ENCODE results near the gene HIPK1.
"Not testable (repeated sequence)": the region's sequence is repeated elsewhere in the genome, so short reads cannot be mapped to it uniquely, and the experiment has no call there.

DNA sequence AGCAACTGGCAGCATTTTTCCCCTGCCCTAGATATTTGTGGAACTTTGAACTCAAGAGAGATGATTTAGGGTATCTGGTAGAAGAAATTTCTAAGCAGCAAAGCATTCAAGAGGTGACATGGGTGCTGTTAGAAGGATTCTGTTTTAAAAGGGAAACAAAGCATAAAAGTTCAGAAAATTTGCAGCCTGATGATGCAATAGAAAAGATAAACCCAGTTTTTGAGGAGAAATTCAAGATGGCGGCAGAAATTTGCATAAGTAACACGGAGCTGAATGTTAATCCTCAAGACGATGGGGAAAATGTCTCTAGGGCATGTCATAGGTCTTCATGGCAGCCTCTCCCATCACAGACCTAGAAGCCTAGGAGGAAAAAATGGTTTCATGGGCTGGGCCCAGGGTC is 90.6 kb downstream of the HIPK1 start:
- TF ChIP-seq, protein P1, sequence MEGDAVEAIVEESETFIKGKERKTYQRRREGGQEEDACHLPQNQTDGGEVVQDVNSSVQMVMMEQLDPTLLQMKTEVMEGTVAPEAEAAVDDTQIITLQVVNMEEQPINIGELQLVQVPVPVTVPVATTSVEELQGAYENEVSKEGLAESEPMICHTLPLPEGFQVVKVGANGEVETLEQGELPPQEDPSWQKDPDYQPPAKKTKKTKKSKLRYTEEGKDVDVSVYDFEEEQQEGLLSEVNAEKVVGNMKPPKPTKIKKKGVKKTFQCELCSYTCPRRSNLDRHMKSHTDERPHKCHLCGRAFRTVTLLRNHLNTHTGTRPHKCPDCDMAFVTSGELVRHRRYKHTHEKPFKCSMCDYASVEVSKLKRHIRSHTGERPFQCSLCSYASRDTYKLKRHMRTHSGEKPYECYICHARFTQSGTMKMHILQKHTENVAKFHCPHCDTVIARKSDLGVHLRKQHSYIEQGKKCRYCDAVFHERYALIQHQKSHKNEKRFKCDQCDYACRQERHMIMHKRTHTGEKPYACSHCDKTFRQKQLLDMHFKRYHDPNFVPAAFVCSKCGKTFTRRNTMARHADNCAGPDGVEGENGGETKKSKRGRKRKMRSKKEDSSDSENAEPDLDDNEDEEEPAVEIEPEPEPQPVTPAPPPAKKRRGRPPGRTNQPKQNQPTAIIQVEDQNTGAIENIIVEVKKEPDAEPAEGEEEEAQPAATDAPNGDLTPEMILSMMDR (IDR thresholded peaks at IDR 0.05 in 4 of 5, conservative IDR thresholded peaks at IDR 0.05 in 1 of 5) = not testable (repeated sequence)
- not testable (repeated sequence) for TF ChIP-seq POLR2A (IDR thresholded peaks at IDR 0.05)
